Thymus (tissue), 11 donors: ENCODE results near the gene VRK1. TPM values are rescaled to one million over a fixed set of nuclear protein-coding genes. Genes with fewer than 3 reads are reported as not detected.

ENCODE experiments used
- DNase-seq, 9 donors: peaks; one replicate each; pipeline ENCODE4 v3.0.0-alpha.2; 2013; ENCODE audit warnings: low spot score in 9 of 9, low read depth in 6 of 9, missing footprints in 1 of 9
- H3K27ac ChIP-seq, 2 donors: one replicate each; pipeline ENCODE4 v1.5.1; 2013; ENCODE audit warnings: control low read depth in 1 of 2, low read depth in 1 of 2, low read length in 1 of 2, mild to moderate bottlenecking in 1 of 2, moderate library complexity in 1 of 2
- H3K27me3 ChIP-seq, 2 donors: one replicate each; pipeline ENCODE4 v1.5.1; 2013; ENCODE audit warnings: low read length in 1 of 2; ENCODE audit not compliant: control insufficient read depth in 2 of 2, insufficient read depth in 1 of 2
- H3K36me3 ChIP-seq, 2 donors: one replicate each; pipeline ENCODE4 v1.5.1; 2013; ENCODE audit warnings: low read length in 1 of 2, mild to moderate bottlenecking in 1 of 2, moderate library complexity in 1 of 2; ENCODE audit not compliant: control insufficient read depth in 2 of 2, insufficient read depth in 2 of 2
- H3K4me1 ChIP-seq, 2 donors: one replicate each; pipeline ENCODE4 v1.5.1; 2013; ENCODE audit warnings: low read length in 2 of 2; ENCODE audit not compliant: control insufficient read depth in 2 of 2, insufficient read depth in 2 of 2
- H3K4me3 ChIP-seq, 2 donors: one replicate each; pipeline ENCODE4 v1.5.1; 2013; ENCODE audit warnings: low read length in 2 of 2, control low read depth in 1 of 2, mild to moderate bottlenecking in 1 of 2
- H3K9me3 ChIP-seq, 2 donors: one replicate each; pipeline ENCODE4 v1.5.1; 2013; ENCODE audit warnings: low read length in 1 of 2, mild to moderate bottlenecking in 1 of 2; ENCODE audit not compliant: control insufficient read depth in 2 of 2, insufficient read depth in 1 of 2
- WGBS: extraction: QIAGEN DNeasy Blood & Tissue Kit; methylation state at CpG from one replicate; pipeline ENCODE4 v1.1.7; 2013; 5-methylcytosine and 5-hydroxymethylcytosine counted together
- polyA plus RNA-seq: library from polyadenylated mRNA; stranded (reverse); fragments of 200-250 nt; gene quantifications from one replicate; pipeline ENCODE4 v1.2.3, GENCODE V29; 2013
- total RNA-seq: library from RNA; stranded (reverse); fragments of 120-200 nt; gene quantifications from one replicate; pipeline ENCODE4 v1.2.4, GENCODE V29; 2013
- donor health status: healthy.

Gene VRK1
- total and polyA plus RNA-seq, 2 donors = 23.0 to 83.1 TPM

GRCh38 chr14:96797582-96798349, 584 bp downstream of the VRK1 start:
- Histone ChIP-seq H3K27ac (peak overlapping the region; percentile 85 to 94), H3K4me3 (peak overlapping the region; percentile 75 to 78), H3K36me3 (no peaks in the 10 kb centered on the region), H3K4me1 (peaks cover 2% of the 10 kb centered on the region in 2 donors), H3K27me3 (peaks cover 0 to 3% of the 10 kb centered on the region in 2 donors), H3K9me3 (no peaks in the 10 kb centered on the region)
- under 1% methylated on average over 59 of the region's 59 CpGs for WGBS
- DNase-seq = peak in 8 of 9 donors; percentile 25 to 77 (median 42)

DNA sequence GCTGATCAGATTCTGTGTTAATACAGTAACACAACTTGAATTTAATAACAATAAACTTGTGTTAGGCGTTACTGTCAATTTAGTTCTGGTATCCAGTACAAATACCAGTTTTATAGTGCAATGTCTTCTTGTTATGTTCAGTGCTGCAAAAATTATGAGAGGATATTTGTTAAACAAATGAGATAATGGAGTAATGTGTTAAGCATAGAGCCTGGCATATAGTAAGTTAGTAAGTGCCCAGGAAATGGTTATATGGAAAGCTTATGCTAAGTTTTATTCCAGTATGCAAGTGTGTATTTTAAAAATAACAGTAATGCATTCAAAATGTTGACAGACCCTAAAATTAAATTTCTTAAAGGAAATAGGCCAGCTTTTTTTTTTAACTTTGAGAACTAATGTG, 1.8 kb downstream of the VRK1 start:
- H3K4me3 ChIP-seq = no peak overlapping the region
- no peaks in the 10 kb centered on the region for H3K9me3 ChIP-seq
- H3K36me3 ChIP-seq = no peaks in the 10 kb centered on the region
- H3K27me3 ChIP-seq = peaks cover 0 to 3% of the 10 kb centered on the region in 2 donors
- H3K4me1 ChIP-seq = peaks cover 2% of the 10 kb centered on the region in 2 donors
- 95% methylated on average over 1 of the region's 1 CpG for WGBS
- no peak overlapping the region for H3K27ac ChIP-seq
- DNase-seq = no peak

DNA sequence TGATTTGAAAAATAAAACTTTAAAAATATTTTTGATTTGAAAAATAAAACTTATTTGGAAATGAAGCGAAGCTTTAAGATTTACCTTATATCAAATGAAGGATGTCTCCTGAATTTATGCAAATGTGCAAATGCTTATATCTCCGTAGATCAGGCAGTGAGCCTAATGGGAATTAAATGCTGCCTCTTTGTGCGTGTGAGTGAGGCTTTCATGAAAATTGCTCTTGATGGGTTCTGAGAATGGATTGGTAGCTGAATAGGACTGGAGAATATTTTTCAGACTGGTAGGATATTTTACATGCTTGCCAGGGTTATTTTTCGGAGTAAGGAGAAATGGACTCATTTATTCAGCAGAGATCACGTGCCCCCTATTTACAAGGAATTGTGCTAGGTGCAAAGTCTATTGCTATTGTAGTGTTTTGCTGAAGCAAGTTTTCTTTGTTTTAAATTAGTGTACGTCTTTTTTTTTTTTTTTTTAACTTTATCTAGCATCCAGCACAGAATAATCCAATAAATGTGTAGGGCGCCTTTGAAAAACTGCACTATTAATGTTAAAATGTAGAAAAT, 2.4 kb downstream of the VRK1 start:
- no peak overlapping the region for H3K27ac ChIP-seq
- no peaks in the 10 kb centered on the region for H3K9me3 ChIP-seq
- peaks cover 2% of the 10 kb centered on the region in 2 donors for H3K4me1 ChIP-seq
- 98% methylated on average over 7 of the region's 7 CpGs for WGBS
- H3K36me3 ChIP-seq = no peaks in the 10 kb centered on the region
- H3K27me3 ChIP-seq = peaks cover 0 to 3% of the 10 kb centered on the region in 2 donors
- DNase-seq = no peak
- no peak overlapping the region for H3K4me3 ChIP-seq

DNA sequence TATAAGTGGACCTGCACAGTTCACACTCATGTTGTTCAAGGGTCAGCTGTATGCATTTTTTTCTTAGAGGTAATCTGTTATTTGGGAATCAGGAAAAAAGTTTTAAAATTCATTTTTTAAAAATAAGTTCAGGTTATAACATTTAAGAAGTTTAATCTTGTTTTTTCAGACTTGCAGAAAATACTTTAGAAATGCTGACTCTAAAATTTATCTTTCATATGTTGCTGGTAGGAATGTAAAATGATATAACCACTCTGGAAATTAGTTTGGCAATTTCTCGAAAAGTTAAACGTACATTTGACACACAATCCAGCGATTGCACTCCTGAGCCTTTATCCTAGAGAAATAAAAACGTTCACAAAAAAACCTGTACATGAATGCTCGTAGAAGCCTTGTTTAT, 4.7 kb downstream of the VRK1 start:
- no peak overlapping the region for H3K4me3 ChIP-seq
- H3K36me3 ChIP-seq = no peaks in the 10 kb centered on the region
- WGBS = 96% methylated on average over 5 of the region's 5 CpGs
- H3K9me3 ChIP-seq = no peaks in the 10 kb centered on the region
- no peak for DNase-seq
- no peak overlapping the region for H3K27ac ChIP-seq
- no peaks in the 10 kb centered on the region for H3K27me3 ChIP-seq
- H3K4me1 ChIP-seq = peaks cover 1 to 2% of the 10 kb centered on the region in 2 donors

DNA sequence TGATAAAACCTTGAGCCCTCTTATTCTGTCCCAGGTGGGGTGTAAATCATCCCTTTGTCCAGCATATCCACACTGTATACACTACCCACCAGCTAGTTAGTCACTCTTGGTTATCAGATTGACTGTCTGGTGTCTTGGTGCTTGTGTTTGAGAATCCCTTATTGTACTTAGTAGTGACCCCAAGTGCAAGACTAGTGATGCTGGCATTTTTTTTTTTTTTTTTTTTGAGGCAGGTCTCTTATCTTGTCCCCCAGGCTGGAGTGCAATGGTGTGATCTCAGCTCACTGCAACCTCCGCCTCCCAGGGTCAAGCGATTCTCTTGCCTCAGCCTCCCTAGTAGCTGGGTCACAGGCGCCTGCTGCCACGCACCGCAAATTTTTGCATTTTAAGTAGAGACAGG, 5.8 kb downstream of the VRK1 start:
- no peak overlapping the region for H3K27ac ChIP-seq
- peaks cover 0 to 2% of the 10 kb centered on the region in 2 donors for H3K4me1 ChIP-seq
- no peaks in the 10 kb centered on the region for H3K36me3 ChIP-seq

DNA sequence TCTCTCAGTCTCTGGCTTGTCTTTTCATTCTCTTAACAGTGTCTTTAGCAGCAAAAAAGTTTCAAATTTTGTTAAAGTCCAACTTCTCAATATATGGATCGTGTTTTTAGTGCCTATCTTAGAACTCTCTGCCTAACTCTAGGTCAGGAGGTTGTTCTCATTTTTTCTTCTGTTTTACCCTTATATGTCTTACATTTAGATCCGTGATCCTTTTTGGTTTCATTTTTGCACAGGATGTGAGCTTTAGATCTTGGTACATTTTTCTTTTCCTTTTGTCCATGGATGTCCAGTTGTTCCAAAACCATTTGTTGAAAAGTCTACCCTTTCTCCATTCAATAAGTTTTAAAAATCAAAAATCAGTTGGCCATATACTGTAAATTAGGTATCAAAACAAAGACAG, 6.8 kb downstream of the VRK1 start:
- H3K36me3 ChIP-seq = no peaks in the 10 kb centered on the region
- no peaks in the 10 kb centered on the region for H3K27me3 ChIP-seq
- no peak overlapping the region for H3K4me3 ChIP-seq
- no peaks in the 10 kb centered on the region for H3K9me3 ChIP-seq
- H3K27ac ChIP-seq = no peak overlapping the region
- 83% methylated on average over 2 of the region's 2 CpGs for WGBS
- DNase-seq = no peak
- H3K4me1 ChIP-seq = peaks cover 0 to 2% of the 10 kb centered on the region in 2 donors

More for the DNA sequence above, 5.8 kb downstream of the VRK1 start:
- Histone ChIP-seq H3K27me3 (no peaks in the 10 kb centered on the region), H3K4me3 (no peak overlapping the region), H3K9me3 (no peaks in the 10 kb centered on the region)
- DNase-seq = no peak
- 99% methylated on average over 5 of the region's 5 CpGs for WGBS

DNA sequence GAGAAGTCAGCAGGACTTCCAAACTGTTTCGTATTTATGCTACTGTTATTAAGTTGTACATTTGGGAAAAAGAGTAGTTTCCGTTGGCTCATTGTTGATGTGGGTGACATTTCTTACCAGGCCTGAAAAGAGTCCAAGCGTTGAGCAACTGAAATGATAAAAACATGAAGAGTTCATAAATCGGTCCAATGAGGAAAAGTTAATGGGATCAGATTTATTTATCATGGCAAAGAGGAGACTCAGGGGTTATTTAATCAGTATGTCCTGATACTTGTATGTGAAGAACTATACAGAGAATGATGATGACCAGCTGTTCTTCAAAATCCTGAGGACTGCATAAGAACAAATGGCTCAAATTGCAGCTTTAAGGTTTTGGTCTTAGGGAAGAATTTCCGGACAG, 7.7 kb downstream of the VRK1 start:
- no peak for DNase-seq
- H3K27me3 ChIP-seq = no peaks in the 10 kb centered on the region
- no peaks in the 10 kb centered on the region for H3K4me1 ChIP-seq
- H3K9me3 ChIP-seq = no peaks in the 10 kb centered on the region
- WGBS = 95% methylated on average over 5 of the region's 5 CpGs
- H3K36me3 ChIP-seq = no peaks in the 10 kb centered on the region
- H3K27ac ChIP-seq = no peak overlapping the region
- H3K4me3 ChIP-seq = no peak overlapping the region

DNA sequence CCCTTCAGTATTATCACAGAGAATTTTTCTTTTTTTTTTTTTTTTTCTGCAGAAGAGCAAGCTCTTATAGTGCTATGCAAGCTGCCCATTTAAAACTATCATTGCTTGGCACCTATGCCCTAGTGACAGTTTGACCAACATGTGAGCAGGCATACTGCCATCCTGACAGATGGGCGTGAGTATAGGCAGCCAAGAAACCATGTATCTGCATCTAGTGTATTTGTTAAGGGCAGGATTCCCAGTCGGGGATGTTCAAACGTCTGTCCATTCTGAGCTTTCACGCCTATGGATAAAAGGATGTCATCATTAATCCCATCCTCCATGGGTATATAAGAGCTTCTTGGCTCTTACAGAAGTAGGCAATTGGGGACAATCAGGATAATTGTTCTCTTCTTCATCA, 8.8 kb downstream of the VRK1 start:
- Histone ChIP-seq H3K27ac (no peak overlapping the region), H3K4me3 (no peak overlapping the region), H3K27me3 (no peaks in the 10 kb centered on the region), H3K4me1 (no peaks in the 10 kb centered on the region), H3K36me3 (no peaks in the 10 kb centered on the region), H3K9me3 (no peaks in the 10 kb centered on the region)
- WGBS = 93% methylated on average over 4 of the region's 4 CpGs
- no peak for DNase-seq

DNA sequence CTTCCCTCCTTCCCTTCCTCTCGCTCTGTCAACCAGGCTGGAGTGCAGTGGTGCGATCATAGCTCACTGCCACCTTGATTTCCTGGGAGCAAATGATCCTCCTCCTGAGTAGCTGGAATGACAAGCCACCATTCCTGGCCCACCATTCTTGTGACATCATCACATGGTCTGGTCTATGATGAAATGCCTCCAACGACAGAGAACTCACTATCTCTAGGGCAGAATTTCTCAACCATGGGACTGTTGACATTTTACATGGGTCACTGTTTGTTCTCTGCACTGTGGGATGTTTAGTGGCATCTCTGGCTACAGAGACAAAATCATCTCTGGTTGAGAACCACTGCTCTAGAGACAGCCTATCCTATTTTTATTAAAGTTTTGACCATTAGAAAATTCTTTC, 9.7 kb downstream of the VRK1 start:
- no peak overlapping the region for H3K27ac ChIP-seq
- H3K4me1 ChIP-seq = no peaks in the 10 kb centered on the region
- DNase-seq = no peak
- no peaks in the 10 kb centered on the region for H3K36me3 ChIP-seq
- WGBS = 94% methylated on average over 3 of the region's 3 CpGs
- no peak overlapping the region for H3K4me3 ChIP-seq
- H3K27me3 ChIP-seq = no peaks in the 10 kb centered on the region
- H3K9me3 ChIP-seq = no peaks in the 10 kb centered on the region
